Measurements from ENCODE around the gene CPA1. TPM values are rescaled to one million over a fixed set of nuclear protein-coding genes. Genes with fewer than 3 reads are reported as not detected.

The CPA1 gene
- total RNA-seq, 1 donor from 2014 or later, result not detected

DNA sequence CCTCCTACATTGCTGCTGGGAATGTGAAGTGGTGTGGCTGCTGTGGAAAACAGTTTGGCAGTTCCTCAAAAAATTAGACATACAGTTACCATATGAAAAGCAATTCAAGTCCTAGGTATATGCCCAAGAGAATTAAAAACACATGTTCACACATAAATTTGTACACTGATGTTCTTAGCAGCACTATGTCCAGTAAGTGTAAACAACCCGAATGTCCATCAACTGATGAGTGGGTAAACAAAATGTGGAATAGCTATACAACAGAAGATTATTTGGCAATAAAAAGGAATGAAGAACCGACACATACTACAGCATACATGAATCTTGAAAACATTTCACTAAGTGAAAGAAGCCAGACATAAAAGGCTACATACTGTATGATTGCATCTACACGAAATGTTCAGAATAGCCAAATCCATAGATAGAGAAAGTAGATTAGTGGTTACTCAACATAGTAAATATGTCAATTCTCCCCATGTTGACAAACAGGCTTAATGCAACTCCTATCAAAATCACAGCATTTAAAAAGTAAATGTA lies 43.3 kb downstream of the CPA1 start:
- intact Hi-C loops (cut with micrococcal nuclease), result no loop called here

- intact Hi-C loops (cut with micrococcal nuclease), result no loop called here
Observed at GRCh38 chr7:130425796-130426195, 45.5 kb downstream of the CPA1 start.

- intact Hi-C loops (cut with micrococcal nuclease), result no loop called here
Observed at GRCh38 chr7:130426564-130426963, 46.3 kb downstream of the CPA1 start.

DNA sequence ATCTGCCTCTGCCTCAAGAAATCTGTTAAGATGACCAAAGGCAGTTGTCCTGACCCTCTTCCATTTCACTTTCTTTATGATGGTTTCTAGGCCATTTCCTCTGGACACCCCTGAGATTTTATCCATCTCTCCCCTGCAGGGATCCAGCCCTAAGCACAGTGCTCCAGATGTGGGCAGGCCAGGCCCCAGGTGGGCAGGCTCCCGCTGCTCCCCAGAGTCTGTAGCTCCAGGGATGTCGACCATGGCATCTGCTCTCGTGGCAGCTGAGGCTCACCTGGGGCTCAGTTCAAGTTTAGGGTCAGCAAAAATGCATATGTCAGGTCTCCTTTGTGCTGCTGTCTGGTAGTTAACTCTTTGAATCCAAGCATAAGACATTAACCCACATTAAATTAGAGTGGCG lies 48.7 kb downstream of the CPA1 start:
- intact Hi-C loops (cut with micrococcal nuclease), result no loop called here

DNA sequence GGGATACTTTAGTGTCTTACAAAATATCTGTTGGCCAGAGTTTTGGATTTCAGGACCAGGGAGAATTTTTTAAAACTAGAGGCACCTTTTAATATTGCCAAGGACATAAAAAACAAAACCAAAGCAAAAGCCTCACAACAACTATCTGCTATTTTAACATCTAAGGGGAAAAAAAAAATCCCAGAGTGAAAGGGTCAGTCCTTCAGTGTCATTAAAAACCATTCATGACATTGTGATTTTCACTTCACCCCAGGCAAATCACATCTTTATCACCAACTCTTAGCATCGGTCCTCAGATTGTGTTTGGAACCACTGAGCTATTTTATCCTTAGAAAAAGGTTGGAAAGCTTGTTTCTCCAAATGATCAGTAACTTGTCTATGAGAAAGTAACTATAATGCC lies 49.8 kb downstream of the CPA1 start:
- intact Hi-C loops (cut with micrococcal nuclease), result no loop called here

- intact Hi-C loops (cut with micrococcal nuclease), result no loop called here
Observed at GRCh38 chr7:130430841-130431666, 50.8 kb downstream of the CPA1 start.

DNA sequence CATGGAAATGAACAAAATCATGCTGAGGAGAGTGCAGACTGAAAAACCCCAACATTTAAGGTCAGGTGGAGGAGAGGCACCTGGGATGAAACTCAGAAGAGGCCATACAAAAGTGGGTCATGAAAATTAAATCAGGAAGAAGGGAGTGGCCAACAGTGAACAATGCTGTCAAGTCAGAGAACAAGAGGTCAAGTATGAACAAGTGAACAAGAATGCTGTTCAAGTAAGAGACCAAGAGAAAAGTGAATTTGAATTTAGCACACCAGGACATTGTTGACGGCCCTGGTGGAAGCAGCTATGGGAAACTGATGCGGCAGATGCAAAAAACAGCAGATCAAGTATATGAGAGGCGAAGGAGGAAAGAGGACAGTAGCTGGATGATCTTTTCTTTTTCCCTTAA lies 52.6 kb downstream of the CPA1 start:
- intact Hi-C loops (cut with micrococcal nuclease), result no loop called here

- intact Hi-C loops (cut with micrococcal nuclease), result no loop called here
Observed at GRCh38 chr7:130433301-130433700, 53.0 kb downstream of the CPA1 start.

- intact Hi-C loops (cut with micrococcal nuclease), result no loop called here
Observed at GRCh38 chr7:130435311-130435854, 55.1 kb downstream of the CPA1 start.

GRCh38 chr7:130436253-130436652 lies 56.0 kb downstream of the CPA1 start:
- intact Hi-C loops (cut with micrococcal nuclease), result no loop called here

Other genes starting within 250 kb of the CPA1 start
- gene TMEM209, start 175.1 kb upstream of the CPA1 start, total RNA-seq, result 38.4 and 41.9 TPM in 2 replicates
- gene SSMEM1, start 172.6 kb upstream of the CPA1 start, total RNA-seq, result not detected in 2 replicates
- not detected in 2 replicates for gene CPA2, start 113.6 kb upstream of the CPA1 start, total RNA-seq
- gene CPA4, start 87.3 kb upstream of the CPA1 start, total RNA-seq, result not detected in 2 replicates
- 1.0 and 1.7 TPM in 2 replicates for gene CPA5, start 35.7 kb upstream of the CPA1 start, total RNA-seq
- gene CEP41, start 60.5 kb downstream of the CPA1 start, total RNA-seq, result 19.5 and 23.5 TPM in 2 replicates
- 1.8 and 2.6 TPM in 2 replicates for gene MEST, start 111.6 kb downstream of the CPA1 start, total RNA-seq